Endothelial cell of umbilical vein (primary cell): ENCODE results near the gene CCDC167. TPM values are rescaled to one million over a fixed set of nuclear protein-coding genes. Genes with fewer than 3 reads are reported as not detected.

Source experiments
- BruUV-seq: library from RNA; stranded (reverse); fragments of 400-500 nt; replicated peaks from 2 replicates; lab custom pipeline; 2021; lab: Mats Ljungman, UMichigan
- CTCF ChIA-PET: fragments of 300-600, 350-600 bp; sonication (Branson Sonifier 250); formaldehyde crosslinking; loops from one replicate; lab custom pipeline; 2021; ENCODE audit warnings: antibody characterized with exemption, inconsistent platforms; lab: Charles Lee
- POLR2A ChIA-PET: fragments of 300-600, 350-600 bp; sonication (Branson Sonifier 250); formaldehyde crosslinking; loops from one replicate; lab custom pipeline; 2021; ENCODE audit warnings: antibody characterized with exemption, inconsistent platforms; lab: Charles Lee
- DNase-seq: peaks from one replicate; pipeline ENCODE4 v3.0.0-alpha.2; 2011; ENCODE audit warnings: low read depth, low spot score
- FAIRE-seq: peaks from 2 replicates; lab custom pipeline; 2011; peaks lifted over from hg19 to GRCh38; lab: Jason Lieb, UNC
- H2AFZ ChIP-seq: 2 replicates; pipeline ENCODE4 v1.6.0; 2012; ENCODE audit warnings: low read depth, low read length, control low read depth, inconsistent platforms
- H3K27ac ChIP-seq: 2 replicates; pipeline ENCODE4 v1.5.1; 2011; ENCODE audit warnings: low read depth, mild to moderate bottlenecking, control low read depth, low read length, moderate library complexity; ENCODE audit not compliant: insufficient read depth
- H3K27me3 ChIP-seq, 2 experiments: 2 replicates each; pipeline versions ENCODE4 v1.6.0 to v1.6.1; 2011; ENCODE audit warnings: low read length in 2 of 2, mixed read lengths in 1 of 2; ENCODE audit not compliant: control insufficient read depth in 2 of 2, insufficient read depth in 2 of 2
- H3K36me3 ChIP-seq, 2 experiments: 2 replicates in 1 of 2; 3 replicates in 1 of 2; pipeline ENCODE4 v1.5.1; 2011; ENCODE audit warnings: low read length in 2 of 2, mild to moderate bottlenecking in 1 of 2, moderate library complexity in 1 of 2; ENCODE audit not compliant: control insufficient read depth in 2 of 2, insufficient read depth in 2 of 2; ENCODE audit errors: extremely low read depth in 1 of 2
- H3K4me1 ChIP-seq: 3 replicates; pipeline ENCODE4 v1.5.1; 2011; ENCODE audit warnings: mild to moderate bottlenecking, low read length; ENCODE audit not compliant: control insufficient read depth, insufficient read depth; ENCODE audit errors: extremely low read depth
- H3K4me2 ChIP-seq: 2 replicates; pipeline ENCODE4 v1.6.1; 2011; ENCODE audit warnings: low read length, control low read depth, mixed read lengths; ENCODE audit not compliant: insufficient read depth
- H3K4me3 ChIP-seq, 3 experiments: fragments of 200-600 bp in 1 of 3; sonication (generic), shearing (Covaris generic) in 1 of 3; replicated peaks in 1 of 3; 2 replicates each; pipeline ENCODE4 v1.5.1; 2011 to 2016; ENCODE audit warnings: control low read depth in 3 of 3, low read length in 3 of 3, mild to moderate bottlenecking in 2 of 3, inconsistent platforms in 1 of 3, low read depth in 1 of 3, moderate library complexity in 1 of 3; ENCODE audit not compliant: insufficient read depth in 1 of 3
- H3K79me2 ChIP-seq: 2 replicates; pipeline ENCODE4 v1.6.0; 2012; ENCODE audit warnings: low read length, inconsistent platforms; ENCODE audit not compliant: control insufficient read depth, insufficient read depth
- H3K9ac ChIP-seq: replicated peaks from 2 replicates; pipeline ENCODE3; 2011; ENCODE audit warnings: low read length, control low read depth; ENCODE audit not compliant: insufficient read depth; ENCODE audit errors: extremely low read depth
- H3K9me1 ChIP-seq: replicated peaks from 3 replicates; pipeline ENCODE4 v1.6.0; 2011; ENCODE audit warnings: mild to moderate bottlenecking, low read length; ENCODE audit not compliant: control insufficient read depth, insufficient read depth; ENCODE audit errors: extremely low read depth
- H3K9me3 ChIP-seq: replicated peaks from 2 replicates; pipeline ENCODE4 v1.5.1; 2012; ENCODE audit warnings: low read length, inconsistent platforms; ENCODE audit not compliant: control insufficient read depth, insufficient read depth
- H4K20me1 ChIP-seq: replicated peaks from 2 replicates; pipeline ENCODE3; 2011; ENCODE audit warnings: mild to moderate bottlenecking, low read length; ENCODE audit not compliant: control insufficient read depth, insufficient read depth; ENCODE audit errors: extremely low read depth
- CTCF ChIP-seq, 2 donors: IDR thresholded peaks; 1 replicate in 1 of 2; 2 replicates in 1 of 2; pipeline ENCODE4 v1.5.1; 2011; ENCODE audit warnings: low read length in 2 of 2, mild to moderate bottlenecking in 2 of 2, moderate library complexity in 2 of 2, control low read depth in 1 of 2, inconsistent platforms in 1 of 2, low read depth in 1 of 2; ENCODE audit not compliant: insufficient read depth in 1 of 2; ENCODE audit errors: extremely low read depth in 1 of 2
- EZH2 ChIP-seq: IDR thresholded peaks from 2 replicates; pipeline ENCODE4 v1.6.1; 2012; ENCODE audit warnings: borderline replicate concordance, low read depth, mild to moderate bottlenecking, moderate library complexity, low read length, inconsistent platforms; ENCODE audit not compliant: severe bottlenecking
- FOS ChIP-seq: IDR thresholded peaks from 2 replicates; pipeline ENCODE4 v1.6.1; 2011; ENCODE audit warnings: mild to moderate bottlenecking, low read length, moderate library complexity, borderline replicate concordance; ENCODE audit not compliant: insufficient read depth
- GATA2 ChIP-seq: IDR thresholded peaks from 2 replicates; pipeline ENCODE4 v1.7.0; 2011; ENCODE audit warnings: low read depth, mild to moderate bottlenecking, moderate library complexity, mixed read lengths, low read length; ENCODE audit not compliant: insufficient read length, insufficient read depth
- JUN ChIP-seq: IDR thresholded peaks from 2 replicates; pipeline ENCODE4 v1.6.1; 2011; ENCODE audit warnings: borderline replicate concordance, low read depth; ENCODE audit not compliant: insufficient read length, insufficient read depth
- MAX ChIP-seq: IDR thresholded peaks from 2 replicates; pipeline ENCODE4 v1.6.1; 2011; ENCODE audit not compliant: insufficient read depth, insufficient read length
- MYC ChIP-seq: IDR thresholded peaks from one replicate; pipeline ENCODE4 v1.6.1; 2011; ENCODE audit warnings: mild to moderate bottlenecking, low read depth, low read length
- POLR2AphosphoS5 ChIP-seq: IDR thresholded peaks from 2 replicates; pipeline ENCODE4 v1.6.1; 2012; ENCODE audit warnings: low read depth, mild to moderate bottlenecking, control low read depth, low read length, moderate library complexity; ENCODE audit not compliant: insufficient read depth
- dilution Hi-C: fragments of 300-500 bp; cut with MboI; formaldehyde crosslinking; loops from one replicate; pipeline ENCODE4 v1.15.0; 2019; ENCODE audit warnings: low sequenced_read_pairs; ENCODE audit not compliant: extremely low pct_ligation_motif_present
- intact Hi-C: fragments of 100-400 bp; cut with micrococcal nuclease; formaldehyde crosslinking; loops from one replicate; pipeline ENCODE4 v1.10.0; 2022
- polyA plus RNA-seq, 4 experiments: library from polyadenylated mRNA; depleted of rRNA in 3 of 4; stranded (reverse) in 3 of 4; unstranded in 1 of 4; fragments of >200 nt; gene quantifications; 2 replicates each; pipeline versions ENCODE4 v1.2.1 to v1.2.3, GENCODE V29; 2011 to 2012; ENCODE audit warnings: missing spikeins in 1 of 4
- total RNA-seq: library from RNA; stranded (reverse); gene quantifications from 2 replicates; pipeline ENCODE4 v1.2.3, GENCODE V29; 2021

CCDC167 gene
- total and polyA plus RNA-seq, 2 donors (not counting 3 experiments of a cell fraction or from before 2014, with no cell fraction given): 46.6 to 105 TPM

GRCh38 chr6:37519461-37519860, 19.8 kb upstream of the CCDC167 start:
- ChIA-PET CTCF (no interaction called here), POLR2A (no interaction called here)
- no peak overlapping the region for H3K9ac ChIP-seq
- H3K4me3 ChIP-seq: no peak overlapping the region
- peaks cover 0 to 2% of the 10 kb centered on the region in 2 experiments for H3K27me3 ChIP-seq
- no peaks in the 10 kb centered on the region for H3K79me2 ChIP-seq
- H4K20me1 ChIP-seq: no peaks in the 10 kb centered on the region
- H3K4me1 ChIP-seq: peaks cover 12% of the 10 kb centered on the region
- no peaks in the 10 kb centered on the region for H3K9me3 ChIP-seq
- dilution Hi-C loops (no loop called here), intact Hi-C loops (no loop called here)
- H3K4me2 ChIP-seq: no peak overlapping the region
- no TSS peak for BruUV-seq
- DNase-seq: no peak
- no peak for FAIRE-seq
- no peak overlapping the region for H3K27ac ChIP-seq
- H2AFZ ChIP-seq: no peak overlapping the region
- H3K9me1 ChIP-seq: no peaks in the 10 kb centered on the region
- no peaks in the 10 kb centered on the region for H3K36me3 ChIP-seq
- TF ChIP-seq MYC (no peak), MAX (no peak), JUN (no peak), GATA2 (no peak), EZH2 (no peak), CTCF (IDR thresholded peaks at IDR 0.05; ENCODE audit: extremely low read depth in 1 of 2, insufficient read depth in 1 of 2, low read depth in 1 of 2, low read length in 2 of 2) (no peak), POLR2AphosphoS5 (no peak), FOS (no peak)
